GM10266 (cell line): ENCODE results near the gene IPO13.

Experiments used
- DNase-seq: peaks from one replicate; pipeline ENCODE4 v3.0.0; 2012; ENCODE audit errors: extremely low spot score
- TF ChIP-seq, protein P1 (sequence below): IDR thresholded peaks from 2 replicates; pipeline ENCODE4 v1.5.1; 2012; ENCODE audit warnings: mild to moderate bottlenecking, low read depth; ENCODE audit not compliant: control insufficient read depth, insufficient read depth; ENCODE audit errors: missing control alignments

The IPO13 gene

DNA sequence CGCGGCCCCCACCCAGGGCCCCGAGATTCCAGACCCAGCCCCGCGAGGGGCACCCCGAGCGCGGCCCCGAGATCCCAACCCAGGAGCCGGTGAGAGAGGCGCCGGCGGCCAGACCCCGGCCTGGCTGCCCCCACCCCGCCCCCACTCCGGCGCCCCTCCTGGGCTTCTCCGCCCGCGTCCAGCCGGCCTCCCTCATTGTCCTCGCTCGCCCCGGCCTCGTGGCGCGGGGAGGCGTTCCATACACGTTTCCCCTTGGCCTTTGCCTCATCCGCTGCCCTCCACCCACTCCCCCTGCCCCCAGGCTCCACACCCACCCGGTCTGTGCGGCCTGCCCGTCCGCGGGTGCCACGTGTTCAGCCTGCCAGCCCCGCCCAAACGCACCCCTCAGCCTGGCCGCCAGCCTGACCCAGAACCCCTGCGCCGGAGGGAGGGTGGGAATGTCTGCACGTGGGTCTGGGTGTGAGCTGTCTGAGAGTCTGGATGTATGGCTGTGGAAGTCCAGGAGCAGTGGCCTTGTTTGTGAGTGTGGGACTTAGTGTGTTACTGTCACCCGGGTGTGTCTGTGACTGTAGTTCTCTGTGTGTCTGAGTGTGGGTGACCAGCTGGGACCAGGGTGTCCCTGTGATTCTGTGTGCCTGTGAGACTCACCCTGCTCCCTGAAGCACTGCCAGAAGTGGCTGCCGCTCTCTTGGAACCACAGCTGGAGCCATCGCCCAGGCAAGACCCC, 32.9 kb downstream of the IPO13 start:
- TF ChIP-seq, protein P1, sequence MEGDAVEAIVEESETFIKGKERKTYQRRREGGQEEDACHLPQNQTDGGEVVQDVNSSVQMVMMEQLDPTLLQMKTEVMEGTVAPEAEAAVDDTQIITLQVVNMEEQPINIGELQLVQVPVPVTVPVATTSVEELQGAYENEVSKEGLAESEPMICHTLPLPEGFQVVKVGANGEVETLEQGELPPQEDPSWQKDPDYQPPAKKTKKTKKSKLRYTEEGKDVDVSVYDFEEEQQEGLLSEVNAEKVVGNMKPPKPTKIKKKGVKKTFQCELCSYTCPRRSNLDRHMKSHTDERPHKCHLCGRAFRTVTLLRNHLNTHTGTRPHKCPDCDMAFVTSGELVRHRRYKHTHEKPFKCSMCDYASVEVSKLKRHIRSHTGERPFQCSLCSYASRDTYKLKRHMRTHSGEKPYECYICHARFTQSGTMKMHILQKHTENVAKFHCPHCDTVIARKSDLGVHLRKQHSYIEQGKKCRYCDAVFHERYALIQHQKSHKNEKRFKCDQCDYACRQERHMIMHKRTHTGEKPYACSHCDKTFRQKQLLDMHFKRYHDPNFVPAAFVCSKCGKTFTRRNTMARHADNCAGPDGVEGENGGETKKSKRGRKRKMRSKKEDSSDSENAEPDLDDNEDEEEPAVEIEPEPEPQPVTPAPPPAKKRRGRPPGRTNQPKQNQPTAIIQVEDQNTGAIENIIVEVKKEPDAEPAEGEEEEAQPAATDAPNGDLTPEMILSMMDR = no peak
- DNase-seq = peak; percentile 74

DNA sequence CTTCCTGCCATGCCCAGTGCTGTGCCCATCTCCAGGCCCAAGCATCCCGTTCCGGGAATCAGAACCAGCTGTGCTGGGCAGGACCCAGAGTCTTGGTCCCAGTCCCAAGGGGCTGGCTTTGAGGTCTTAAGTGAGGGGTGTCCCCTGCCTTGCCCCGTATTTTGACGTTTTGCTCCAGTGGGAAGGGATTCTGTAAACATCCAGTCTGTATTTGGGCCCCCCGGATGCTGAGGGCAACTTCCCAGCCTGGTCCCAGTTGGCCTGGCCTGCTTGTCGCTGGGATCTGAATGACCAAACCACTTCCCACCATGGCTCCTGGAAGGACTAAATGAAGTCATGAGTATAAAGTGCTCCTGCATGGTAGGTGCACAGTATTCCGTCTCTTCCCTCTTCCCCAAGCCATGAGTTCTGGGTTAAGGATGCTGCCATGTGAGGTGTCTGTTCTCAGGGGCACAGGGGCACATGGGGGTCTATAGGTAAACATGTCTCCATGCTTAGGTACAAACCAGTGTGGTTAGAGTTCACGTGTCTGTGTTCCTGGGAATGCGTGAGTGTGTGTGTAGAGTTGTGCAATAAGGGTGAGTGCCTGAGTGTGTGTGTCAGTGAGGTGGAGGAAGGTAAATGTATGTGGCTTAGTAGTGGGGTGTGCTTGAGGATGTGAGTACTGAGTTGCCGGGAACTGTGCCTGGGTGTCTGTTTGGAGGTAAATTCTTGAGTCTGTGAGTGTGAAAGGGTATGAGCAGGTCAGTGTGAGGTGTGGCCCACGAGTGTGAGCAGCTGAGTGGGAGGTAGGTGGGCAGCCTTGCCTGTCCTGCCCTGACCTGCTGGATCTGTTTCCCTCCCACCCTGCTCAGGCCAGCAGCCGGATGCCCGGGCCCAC, 33.7 kb downstream of the IPO13 start:
- TF ChIP-seq, protein P1 = no peak
- no peak for DNase-seq

- DNase-seq = no peak
- TF ChIP-seq, protein P1 = no peak
These were observed 34.4 kb downstream of the IPO13 start for GRCh38 chr1:43981135-43981491.

DNA sequence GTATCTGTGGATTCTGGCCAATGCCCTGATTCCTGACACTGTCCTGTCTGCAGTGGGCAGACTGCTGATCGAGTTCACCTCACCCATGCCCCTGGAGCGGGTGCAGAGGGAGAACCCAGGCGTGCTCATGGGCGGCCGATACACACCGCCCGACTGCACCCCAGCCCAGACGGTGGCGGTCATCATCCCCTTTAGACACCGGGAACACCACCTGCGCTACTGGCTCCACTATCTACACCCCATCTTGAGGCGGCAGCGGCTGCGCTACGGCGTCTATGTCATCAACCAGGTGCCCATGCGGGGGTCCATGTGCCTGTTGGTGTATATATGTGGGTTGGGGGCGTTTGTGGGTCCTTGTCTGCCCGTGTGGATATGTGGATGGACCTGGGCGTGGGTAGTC, 34.9 kb downstream of the IPO13 start:
- TF ChIP-seq, protein P1 = no peak
- DNase-seq = no peak

DNA sequence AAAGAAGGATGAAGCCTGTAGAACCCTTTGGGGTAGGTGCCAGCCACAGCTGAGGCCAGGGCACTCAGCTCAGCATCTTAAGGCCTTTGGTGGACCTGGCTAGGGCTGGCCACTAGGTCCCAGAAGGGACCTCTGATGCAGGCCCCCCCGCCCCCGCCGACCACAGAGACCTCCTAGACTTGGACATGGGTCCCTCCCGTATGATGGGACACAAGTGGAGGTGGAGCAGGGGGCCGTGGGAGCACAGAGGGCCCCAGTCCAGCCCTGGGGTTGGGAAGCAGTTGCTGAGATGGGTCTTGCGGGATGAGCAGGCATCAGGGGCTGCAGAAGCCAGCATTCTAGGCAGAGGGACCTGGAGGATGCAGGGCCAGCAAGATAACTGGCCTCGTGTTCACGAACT, 35.5 kb downstream of the IPO13 start:
- TF ChIP-seq, protein P1 = no peak

GRCh38 chr1:43982808-43983207, 36.1 kb downstream of the IPO13 start:
- TF ChIP-seq, protein P1 = no peak
- no peak for DNase-seq

More for the DNA sequence above, 35.5 kb downstream of the IPO13 start:
- no peak for DNase-seq
